Mammary epithelial cell (primary cell): Measurements from ENCODE around the gene NT5C2.

Experiments
- CTCF ChIP-seq, 2 donors: IDR thresholded peaks in 1 of 2; conservative IDR thresholded peaks in 1 of 2; 2 replicates each; pipeline ENCODE4 v1.5.1; 2011 to 2012; ENCODE audit warnings: inconsistent platforms in 2 of 2, low read length in 2 of 2, mild to moderate bottlenecking in 2 of 2, control low read depth in 1 of 2, low read depth in 1 of 2; ENCODE audit not compliant: insufficient read depth in 1 of 2; ENCODE audit errors: extremely low read depth in 1 of 2
- EZH2 ChIP-seq: IDR thresholded peaks from 2 replicates; pipeline ENCODE4 v1.6.1; 2012; ENCODE audit warnings: low read length, inconsistent platforms, borderline replicate concordance

DNA sequence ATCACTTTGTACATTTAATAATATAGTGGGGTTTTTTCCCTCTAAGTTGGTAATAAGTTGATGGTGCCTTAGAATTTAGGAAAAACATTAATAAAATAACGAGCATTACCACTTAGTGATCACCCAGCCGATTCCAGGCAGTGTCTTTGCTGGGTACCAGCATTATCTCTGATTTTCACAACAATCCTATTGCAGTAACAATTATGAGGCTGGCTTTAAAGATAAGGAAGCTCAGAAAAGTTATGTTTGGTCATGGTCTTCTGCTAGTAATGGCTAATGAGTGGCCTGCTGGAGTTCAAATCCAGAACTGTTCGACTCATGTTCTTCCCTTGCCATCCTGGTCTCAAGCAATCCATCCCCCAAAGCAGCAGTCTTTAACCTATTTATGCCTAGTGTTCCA is 147.1 kb downstream of the NT5C2 start:
- TF ChIP-seq CTCF (conservative IDR thresholded peaks at IDR 0.05 in 1 of 2, IDR thresholded peaks at IDR 0.05 in 1 of 2; ENCODE audit: extremely low read depth in 1 of 2, insufficient read depth in 1 of 2, low read depth in 1 of 2, low read length in 2 of 2) (no peak), EZH2 (no peak)
